Measurements from ENCODE around the gene NCAM1.

NCAM1 gene

DNA sequence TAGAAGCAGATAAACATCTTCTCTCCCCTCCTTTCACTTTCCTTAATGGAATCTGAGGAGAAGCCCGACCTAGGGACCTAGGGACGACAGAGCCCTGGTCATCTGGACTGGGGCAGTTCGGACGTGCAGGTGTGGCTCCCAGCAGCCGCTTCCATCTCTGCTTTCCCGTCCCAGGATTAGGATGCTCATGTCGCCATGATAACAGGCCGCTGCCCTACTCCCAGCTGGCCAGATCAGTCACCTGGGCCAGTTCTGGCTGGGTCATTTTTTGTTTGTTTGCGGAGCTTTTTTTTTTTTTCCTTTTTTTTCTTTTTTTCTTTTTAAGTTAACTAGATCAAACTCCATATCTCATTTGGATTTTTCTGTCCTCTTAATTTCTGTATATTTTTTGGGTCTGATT, 186.9 kb downstream of the NCAM1 start:
- Histone ChIP-seq H3K79me2 (no peaks in the 10 kb centered on the region), H3K27ac (no peak overlapping the region), H3K27me3 (ENCODE audit: control insufficient read depth, insufficient read depth, low read length) (no peaks in the 10 kb centered on the region), H3K9ac (no peak overlapping the region), H3K4me2 (ENCODE audit: low read length) (no peak overlapping the region), H3K4me1 (no peaks in the 10 kb centered on the region), H3K36me3 (ENCODE audit: control insufficient read depth, insufficient read depth, low read length) (no peaks in the 10 kb centered on the region), H2AFZ (no peak overlapping the region), H3K4me3 (ENCODE audit: low read depth, low read length) (no peak overlapping the region), H3K9me3 (ENCODE audit: control insufficient read depth, low read length) (no peaks in the 10 kb centered on the region)
- TF ChIP-seq, protein P1, sequence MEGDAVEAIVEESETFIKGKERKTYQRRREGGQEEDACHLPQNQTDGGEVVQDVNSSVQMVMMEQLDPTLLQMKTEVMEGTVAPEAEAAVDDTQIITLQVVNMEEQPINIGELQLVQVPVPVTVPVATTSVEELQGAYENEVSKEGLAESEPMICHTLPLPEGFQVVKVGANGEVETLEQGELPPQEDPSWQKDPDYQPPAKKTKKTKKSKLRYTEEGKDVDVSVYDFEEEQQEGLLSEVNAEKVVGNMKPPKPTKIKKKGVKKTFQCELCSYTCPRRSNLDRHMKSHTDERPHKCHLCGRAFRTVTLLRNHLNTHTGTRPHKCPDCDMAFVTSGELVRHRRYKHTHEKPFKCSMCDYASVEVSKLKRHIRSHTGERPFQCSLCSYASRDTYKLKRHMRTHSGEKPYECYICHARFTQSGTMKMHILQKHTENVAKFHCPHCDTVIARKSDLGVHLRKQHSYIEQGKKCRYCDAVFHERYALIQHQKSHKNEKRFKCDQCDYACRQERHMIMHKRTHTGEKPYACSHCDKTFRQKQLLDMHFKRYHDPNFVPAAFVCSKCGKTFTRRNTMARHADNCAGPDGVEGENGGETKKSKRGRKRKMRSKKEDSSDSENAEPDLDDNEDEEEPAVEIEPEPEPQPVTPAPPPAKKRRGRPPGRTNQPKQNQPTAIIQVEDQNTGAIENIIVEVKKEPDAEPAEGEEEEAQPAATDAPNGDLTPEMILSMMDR (IDR thresholded peaks at IDR 0.05): no peak

DNA sequence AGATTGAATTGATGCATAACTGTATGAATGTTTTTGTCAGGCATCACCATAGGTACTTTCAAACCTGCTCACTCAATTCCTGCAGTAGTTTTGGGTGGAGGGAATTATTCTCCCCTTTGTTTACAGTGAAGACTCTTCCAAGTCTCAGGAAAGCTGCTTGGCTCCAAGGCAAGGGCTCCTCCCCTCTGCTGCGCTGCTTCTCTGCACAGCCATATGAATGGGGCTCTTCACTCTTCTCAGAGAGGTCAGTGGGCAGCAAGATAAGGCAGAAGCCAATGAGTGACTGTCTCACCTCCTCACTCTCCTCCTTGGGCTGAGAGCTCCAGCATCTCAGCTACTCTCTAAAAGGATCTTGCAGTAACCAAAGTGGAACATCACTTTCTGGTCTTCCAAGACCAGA, 187.4 kb downstream of the NCAM1 start:
- Histone ChIP-seq H3K79me2 (no peaks in the 10 kb centered on the region), H3K4me1 (no peaks in the 10 kb centered on the region), H3K4me3 (ENCODE audit: low read depth, low read length) (no peak overlapping the region), H2AFZ (no peak overlapping the region), H3K36me3 (ENCODE audit: control insufficient read depth, insufficient read depth, low read length) (no peaks in the 10 kb centered on the region), H3K27ac (no peak overlapping the region), H3K9me3 (ENCODE audit: control insufficient read depth, low read length) (no peaks in the 10 kb centered on the region), H3K9ac (no peak overlapping the region), H3K4me2 (ENCODE audit: low read length) (no peak overlapping the region), H3K27me3 (ENCODE audit: control insufficient read depth, insufficient read depth, low read length) (no peaks in the 10 kb centered on the region)
- TF ChIP-seq, protein P1 (IDR thresholded peaks at IDR 0.05): no peak

DNA sequence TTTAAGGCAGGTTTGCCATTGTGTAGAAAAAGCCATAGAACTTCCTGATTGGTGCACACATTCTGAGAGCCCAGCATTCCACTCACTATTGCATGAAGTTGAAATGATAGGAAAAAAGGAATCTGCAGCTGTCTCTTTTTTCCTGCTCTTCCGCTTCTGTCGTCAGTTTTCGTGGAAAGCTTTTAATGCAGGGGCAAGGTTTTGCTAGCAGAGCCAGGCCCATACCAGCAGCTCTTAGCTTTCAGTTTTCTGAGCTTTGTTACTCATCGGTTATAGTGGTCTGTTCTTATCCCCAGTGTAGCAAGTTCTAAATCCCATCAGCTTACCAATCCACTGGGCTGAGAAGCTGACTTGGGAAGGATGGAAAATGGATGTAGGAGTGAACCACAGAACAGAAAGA, 190.3 kb downstream of the NCAM1 start:
- H3K27ac ChIP-seq: no peak overlapping the region
- H3K9me3 ChIP-seq (ENCODE audit: control insufficient read depth, low read length): no peaks in the 10 kb centered on the region
- no peaks in the 10 kb centered on the region for H3K27me3 ChIP-seq (ENCODE audit: control insufficient read depth, insufficient read depth, low read length)
- TF ChIP-seq, protein P1 (IDR thresholded peaks at IDR 0.05): no peak
- H3K4me1 ChIP-seq: no peaks in the 10 kb centered on the region
- H3K4me3 ChIP-seq (ENCODE audit: low read depth, low read length): no peak overlapping the region
- no peaks in the 10 kb centered on the region for H3K36me3 ChIP-seq (ENCODE audit: control insufficient read depth, insufficient read depth, low read length)
- H3K79me2 ChIP-seq: no peaks in the 10 kb centered on the region
- H2AFZ ChIP-seq: no peak overlapping the region
- no peak overlapping the region for H3K4me2 ChIP-seq (ENCODE audit: low read length)
- no peak overlapping the region for H3K9ac ChIP-seq

DNA sequence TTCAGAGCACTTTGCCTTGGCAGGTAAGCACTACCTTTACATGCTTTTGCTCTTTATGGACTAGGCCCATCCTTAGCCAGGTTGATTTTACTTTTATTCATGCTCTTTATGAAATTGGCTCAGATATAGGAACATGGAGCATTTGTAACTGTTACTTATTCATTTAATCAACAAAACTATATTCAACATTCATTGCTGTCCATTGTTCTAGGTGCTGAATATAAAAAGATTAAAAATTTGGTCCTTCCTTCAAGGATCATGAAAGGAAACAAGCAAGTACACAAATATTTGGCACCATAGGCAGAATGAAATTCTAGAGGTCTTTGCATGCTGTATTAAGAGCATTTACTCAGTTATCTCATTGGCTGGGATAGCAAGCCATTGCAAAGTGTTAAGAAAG, 191.3 kb downstream of the NCAM1 start:
- TF ChIP-seq, protein P1 (IDR thresholded peaks at IDR 0.05): no peak
- Histone ChIP-seq H3K36me3 (ENCODE audit: control insufficient read depth, insufficient read depth, low read length) (no peaks in the 10 kb centered on the region), H3K9me3 (ENCODE audit: control insufficient read depth, low read length) (no peaks in the 10 kb centered on the region), H3K4me3 (ENCODE audit: low read depth, low read length) (no peak overlapping the region), H2AFZ (no peak overlapping the region), H3K79me2 (no peaks in the 10 kb centered on the region), H3K27ac (no peak overlapping the region), H3K4me1 (no peaks in the 10 kb centered on the region), H3K4me2 (ENCODE audit: low read length) (no peak overlapping the region), H3K27me3 (ENCODE audit: control insufficient read depth, insufficient read depth, low read length) (no peaks in the 10 kb centered on the region), H3K9ac (no peak overlapping the region)

DNA sequence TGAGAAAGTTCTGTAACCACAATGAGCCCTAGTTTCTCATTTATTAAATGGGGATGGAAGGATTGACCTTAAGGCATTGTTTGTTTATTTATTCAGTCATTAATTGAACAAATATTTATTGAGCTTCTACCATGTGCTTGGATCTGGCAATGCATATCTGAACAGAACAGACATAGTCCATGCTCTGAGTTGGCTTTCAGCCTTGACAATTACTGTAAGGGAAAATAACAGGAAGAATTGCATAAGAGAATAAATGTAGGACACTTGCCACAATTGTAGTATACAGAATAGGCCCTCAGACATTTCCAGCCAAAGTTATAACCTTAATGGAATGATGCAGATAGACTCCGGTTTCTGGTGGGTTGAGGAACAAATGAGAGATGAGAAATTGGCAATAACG, 192.6 kb downstream of the NCAM1 start:
- no peaks in the 10 kb centered on the region for H3K27me3 ChIP-seq (ENCODE audit: control insufficient read depth, insufficient read depth, low read length)
- H3K36me3 ChIP-seq (ENCODE audit: control insufficient read depth, insufficient read depth, low read length): no peaks in the 10 kb centered on the region
- no peak overlapping the region for H3K27ac ChIP-seq
- H3K4me3 ChIP-seq (ENCODE audit: low read depth, low read length): no peak overlapping the region
- no peaks in the 10 kb centered on the region for H3K79me2 ChIP-seq
- no peak overlapping the region for H3K4me2 ChIP-seq (ENCODE audit: low read length)
- H3K9ac ChIP-seq: no peak overlapping the region
- no peaks in the 10 kb centered on the region for H3K4me1 ChIP-seq
- H3K9me3 ChIP-seq (ENCODE audit: control insufficient read depth, low read length): no peaks in the 10 kb centered on the region
- H2AFZ ChIP-seq: no peak overlapping the region
- TF ChIP-seq, protein P1 (IDR thresholded peaks at IDR 0.05): no peak
